Measurements from ENCODE around the gene ZNF217.
"Not testable (repeated sequence)": the region's sequence is repeated elsewhere in the genome, so short reads cannot be mapped to it uniquely, and the experiment has no call there.

The ZNF217 gene

GRCh38 chr20:53536382-53536781 is 57.3 kb downstream of the ZNF217 start:
- in situ Hi-C loops (cut with MboI; ENCODE audit: low sequenced_read_pairs), result not testable (repeated sequence)

- in situ Hi-C loops (cut with MboI; ENCODE audit: low sequenced_read_pairs), result no loop called here
Observed at GRCh38 chr20:53535878-53536277, 57.8 kb downstream of the ZNF217 start.

- in situ Hi-C loops (cut with MboI; ENCODE audit: low sequenced_read_pairs), result no loop called here
Observed at GRCh38 chr20:53534037-53534436, 59.6 kb downstream of the ZNF217 start.

GRCh38 chr20:53533500-53533899 is 60.1 kb downstream of the ZNF217 start:
- in situ Hi-C loops (cut with MboI; ENCODE audit: low sequenced_read_pairs), result no loop called here

- in situ Hi-C loops (cut with MboI; ENCODE audit: low sequenced_read_pairs), result not testable (repeated sequence)
Observed at GRCh38 chr20:53532654-53533312, 60.9 kb downstream of the ZNF217 start.

GRCh38 chr20:53530440-53530839 is 63.2 kb downstream of the ZNF217 start:
- in situ Hi-C loops (cut with MboI; ENCODE audit: low sequenced_read_pairs), result no loop called here

- in situ Hi-C loops (cut with MboI; ENCODE audit: low sequenced_read_pairs), result no loop called here
Observed at GRCh38 chr20:53529658-53530057, 64.0 kb downstream of the ZNF217 start.

- in situ Hi-C loops (cut with MboI; ENCODE audit: low sequenced_read_pairs), result no loop called here
Observed at GRCh38 chr20:53527196-53527595, 66.4 kb downstream of the ZNF217 start.

GRCh38 chr20:53524589-53525312 is 68.9 kb downstream of the ZNF217 start:
- in situ Hi-C loops (cut with MboI; ENCODE audit: low sequenced_read_pairs), result no loop called here

GRCh38 chr20:53523615-53524014 is 70.0 kb downstream of the ZNF217 start:
- in situ Hi-C loops (cut with MboI; ENCODE audit: low sequenced_read_pairs), result not testable (repeated sequence)

- in situ Hi-C loops (cut with MboI; ENCODE audit: low sequenced_read_pairs), result no loop called here
Observed at GRCh38 chr20:53522696-53523095, 70.9 kb downstream of the ZNF217 start.

GRCh38 chr20:53522026-53522425 is 71.6 kb downstream of the ZNF217 start:
- in situ Hi-C loops (cut with MboI; ENCODE audit: low sequenced_read_pairs), result no loop called here

- in situ Hi-C loops (cut with MboI; ENCODE audit: low sequenced_read_pairs), result not testable (repeated sequence)
Observed at GRCh38 chr20:53521421-53521820, 72.2 kb downstream of the ZNF217 start.

GRCh38 chr20:53517146-53517545 is 76.5 kb downstream of the ZNF217 start:
- in situ Hi-C loops (cut with MboI; ENCODE audit: low sequenced_read_pairs), result no loop called here
